Neural cell (in vitro differentiated cells): ENCODE measurements around the gene HAND2. TPM values are rescaled to one million over a fixed set of nuclear protein-coding genes. Genes with fewer than 3 reads are reported as not detected.

ENCODE experiments used
- H2AFZ ChIP-seq: fragments of 200-600, 300-800 bp; sonication (generic), shearing (Covaris generic); 2 replicates; pipeline ENCODE4 v1.6.0; 2014; ENCODE audit warnings: low read depth, mild to moderate bottlenecking, antibody characterized with exemption, low read length, moderate library complexity
- H3F3A ChIP-seq: fragments of 200-600 bp; shearing (Covaris generic); 2 replicates; pipeline ENCODE4 v1.6.1; 2016; ENCODE audit warnings: mild to moderate bottlenecking, moderate library complexity, mixed read lengths, antibody characterized with exemption, low read length; ENCODE audit not compliant: insufficient read depth, poor library complexity, severe bottlenecking
- H3K27ac ChIP-seq: fragments of 200-600, 300-800 bp; sonication (generic), shearing (Covaris generic); 2 replicates; pipeline ENCODE4 v1.5.1; 2014; ENCODE audit warnings: mild to moderate bottlenecking, low read length, moderate library complexity
- H3K27me3 ChIP-seq: fragments of 300-800, 200-600 bp; sonication (generic), shearing (Covaris generic); 2 replicates; pipeline ENCODE4 v1.6.0; 2014; ENCODE audit warnings: mild to moderate bottlenecking, low read depth, low read length, moderate library complexity; ENCODE audit not compliant: insufficient read depth
- H3K36me3 ChIP-seq: fragments of 300-800, 200-600 bp; sonication (generic), shearing (Covaris generic); 2 replicates; pipeline ENCODE4 v1.5.1; 2014; ENCODE audit warnings: mild to moderate bottlenecking, antibody characterized with exemption, low read length, moderate library complexity; ENCODE audit not compliant: insufficient read depth
- H3K4me2 ChIP-seq: fragments of 300-800, 200-600 bp; sonication (generic), shearing (Covaris generic); 2 replicates; pipeline ENCODE4 v1.6.0; 2014; ENCODE audit warnings: mild to moderate bottlenecking, low read length
- H3K4me3 ChIP-seq: fragments of 300-800, 200-600 bp; sonication (generic), shearing (Covaris generic); 2 replicates; pipeline ENCODE4 v1.5.1; 2014; ENCODE audit warnings: mild to moderate bottlenecking, low read length, moderate library complexity
- H3K79me2 ChIP-seq: fragments of 200-600 bp; shearing (Covaris generic); replicated peaks from 2 replicates; pipeline ENCODE4 v1.6.0; 2014; ENCODE audit warnings: mild to moderate bottlenecking, low read length, moderate library complexity; ENCODE audit not compliant: insufficient read depth
- H3K9ac ChIP-seq: fragments of 300-800, 200-600 bp; sonication (generic), shearing (Covaris generic); 2 replicates; pipeline ENCODE4 v1.6.1; 2016; ENCODE audit warnings: mild to moderate bottlenecking, low read length, mixed read lengths
- H3K9me2 ChIP-seq: fragments of 200-600 bp; shearing (Covaris generic); 2 replicates; pipeline ENCODE4 v1.6.1; 2016; ENCODE audit warnings: mild to moderate bottlenecking, low read length, mixed read lengths; ENCODE audit not compliant: insufficient read depth
- H3K9me3 ChIP-seq: fragments of 200-600, 300-800 bp; sonication (generic), shearing (Covaris generic); 2 replicates; pipeline ENCODE4 v1.6.1; 2016; ENCODE audit warnings: mild to moderate bottlenecking, mixed run types, low read length, moderate library complexity, mixed read lengths
- H4K20me1 ChIP-seq: fragments of 200-600 bp; shearing (Covaris generic); 2 replicates; pipeline ENCODE4 v1.6.1; 2016; ENCODE audit warnings: mild to moderate bottlenecking, mixed run types; ENCODE audit not compliant: insufficient read depth
- CTCF ChIP-seq: fragments of 450-650 bp; IDR thresholded peaks from 2 replicates; pipeline ENCODE4 v1.5.1; 2014; ENCODE audit warnings: antibody characterized with exemption, mild to moderate bottlenecking, moderate library complexity; ENCODE audit not compliant: poor library complexity, severe bottlenecking
- EP300 ChIP-seq: fragments of 450-650 bp; conservative IDR thresholded peaks from 2 replicates; pipeline ENCODE4 v1.6.1; 2014; ENCODE audit warnings: antibody characterized with exemption, mild to moderate bottlenecking, moderate library complexity; ENCODE audit not compliant: poor library complexity, severe bottlenecking
- EZH2 ChIP-seq: fragments of 200-600, 300-800 bp; shearing (Covaris generic), sonication (generic); IDR thresholded peaks from 2 replicates; pipeline ENCODE4 v1.6.1; 2014; ENCODE audit warnings: antibody characterized with exemption, low read length, borderline replicate concordance, mild to moderate bottlenecking; ENCODE audit not compliant: insufficient read depth, poor library complexity, severe bottlenecking
- MXI1 ChIP-seq: fragments of 450-650 bp; conservative IDR thresholded peaks from 2 replicates; pipeline ENCODE4 v1.6.1; 2014; ENCODE audit warnings: antibody characterized with exemption, mild to moderate bottlenecking; ENCODE audit not compliant: poor library complexity, severe bottlenecking
- POLR2AphosphoS5 ChIP-seq: IDR thresholded peaks from 2 replicates; pipeline ENCODE4 v1.6.1; 2012
- RAD21 ChIP-seq: fragments of 450-650 bp; conservative IDR thresholded peaks from 2 replicates; pipeline ENCODE4 v1.6.1; 2014; ENCODE audit warnings: antibody characterized with exemption, mild to moderate bottlenecking, moderate library complexity
- REST ChIP-seq: IDR thresholded peaks from 2 replicates; pipeline ENCODE4 v1.6.1; 2012; ENCODE audit warnings: borderline replicate concordance
- SMC3 ChIP-seq: fragments of 450-650 bp; conservative IDR thresholded peaks from 2 replicates; pipeline ENCODE4 v1.6.1; 2014; ENCODE audit warnings: antibody characterized with exemption, mild to moderate bottlenecking, moderate library complexity; ENCODE audit not compliant: poor library complexity
- TAF1 ChIP-seq: IDR thresholded peaks from 2 replicates; pipeline ENCODE4 v1.6.1; 2012; ENCODE audit warnings: low read depth
- polyA plus RNA-seq: library from polyadenylated mRNA; depleted of rRNA; stranded (reverse); fragments of >200 nt; gene quantifications from 2 replicates; pipeline ENCODE4 v1.2.3, GENCODE V29; 2014

Gene HAND2
- polyA plus RNA-seq, 1 donor from 2014 or later, result not detected

- H3K27me3 ChIP-seq, result peaks cover 13% of the 10 kb centered on the region
- no peak overlapping the region for H3K4me3 ChIP-seq
- no peak overlapping the region for H3K4me2 ChIP-seq
- no peak overlapping the region for H3K9ac ChIP-seq
- no peaks in the 10 kb centered on the region for H4K20me1 ChIP-seq
- H3K79me2 ChIP-seq, result no peaks in the 10 kb centered on the region
- H3K27ac ChIP-seq, result no peak overlapping the region
- TF ChIP-seq EZH2, result no peak
- TF ChIP-seq RAD21, result no peak
- TF ChIP-seq REST, result no peak
- no peak for TF ChIP-seq TAF1
- H3K9me2 ChIP-seq, result no peaks in the 10 kb centered on the region
- H3K9me3 ChIP-seq, result no peaks in the 10 kb centered on the region
- no peaks in the 10 kb centered on the region for H3K36me3 ChIP-seq
- H3F3A ChIP-seq, result no peaks in the 10 kb centered on the region
- no peak overlapping the region for H2AFZ ChIP-seq
Observed at GRCh38 chr4:173547889-173548288, 17.9 kb upstream of the HAND2 start.

- Histone ChIP-seq H3K9ac (no peak overlapping the region), H3K9me2 (no peaks in the 10 kb centered on the region), H3K4me3 (no peak overlapping the region), H3K79me2 (no peaks in the 10 kb centered on the region), H2AFZ (no peak overlapping the region), H4K20me1 (no peaks in the 10 kb centered on the region), H3F3A (no peaks in the 10 kb centered on the region), H3K27me3 (peaks cover 21% of the 10 kb centered on the region), H3K9me3 (no peaks in the 10 kb centered on the region), H3K27ac (no peak overlapping the region), H3K36me3 (no peaks in the 10 kb centered on the region), H3K4me2 (no peak overlapping the region)
- no peak for TF ChIP-seq EZH2
- no peak for TF ChIP-seq REST
- TF ChIP-seq CTCF, result no peak
- TF ChIP-seq EP300, result no peak
- TF ChIP-seq POLR2AphosphoS5, result no peak
- TF ChIP-seq MXI1, result no peak
- no peak for TF ChIP-seq TAF1
- no peak for TF ChIP-seq RAD21
- no peak for TF ChIP-seq SMC3
Observed at GRCh38 chr4:173546776-173547175, 16.7 kb upstream of the HAND2 start.
